Thoracic aorta (tissue), 2 donors: ENCODE results near the gene TBC1D8. TPM values are rescaled to one million over a fixed set of nuclear protein-coding genes. Genes with fewer than 3 reads are reported as not detected.
"Not testable (repeated sequence)": the region's sequence is repeated elsewhere in the genome, so short reads cannot be mapped to it uniquely, and the experiment has no call there.

Source experiments
- ATAC-seq: fragments of 150-250 bp; one replicate; pipeline ENCODE4 v1.8.0; 2017; ENCODE audit warnings: low read depth; ENCODE audit not compliant: insufficient number of reproducible peaks, low FRiP score
- DNase-seq: peaks from one replicate; pipeline ENCODE4 v3.0.0-alpha.2; 2020; ENCODE audit warnings: low spot score
- H3K27ac ChIP-seq, 2 donors: fragments of 200-600 bp; sonication (generic); 1 replicate in 1 of 2; 2 replicates in 1 of 2; pipeline ENCODE4 v1.5.1; 2016; ENCODE audit warnings: mild to moderate bottlenecking in 2 of 2, moderate library complexity in 2 of 2
- H3K27me3 ChIP-seq: fragments of 200-600 bp; sonication (generic); replicated peaks from 2 replicates; pipeline ENCODE4 v1.6.0; 2016; ENCODE audit warnings: mild to moderate bottlenecking; ENCODE audit not compliant: insufficient read depth
- H3K36me3 ChIP-seq: fragments of 200-600 bp; sonication (generic); one replicate; pipeline ENCODE4 v1.5.1; 2016
- H3K4me1 ChIP-seq, 2 donors: fragments of 200-600 bp; sonication (generic); 1 replicate in 1 of 2; 2 replicates in 1 of 2; pipeline versions ENCODE4 v1.5.1 to v1.6.0; 2016; ENCODE audit warnings: low read depth in 2 of 2, mild to moderate bottlenecking in 1 of 2; ENCODE audit not compliant: control insufficient read depth in 1 of 2
- H3K4me3 ChIP-seq: fragments of 200-600 bp; sonication (generic); 2 replicates; pipeline ENCODE4 v1.5.1; 2016; ENCODE audit warnings: mild to moderate bottlenecking
- H3K9me3 ChIP-seq: fragments of 200-600 bp; sonication (generic); 2 replicates; pipeline ENCODE4 v1.5.1; 2016
- CTCF ChIP-seq: fragments of 200-600 bp; sonication (generic); IDR thresholded peaks from one replicate; pipeline ENCODE4 v1.5.1; 2019; ENCODE audit warnings: antibody characterized with exemption
- total RNA-seq, 2 donors: library from RNA; depleted of rRNA; stranded (reverse); fragments of >200 nt; gene quantifications; one replicate each; pipeline versions ENCODE4 v1.1.0 to v1.2.3, GENCODE V29; 2016

TBC1D8 gene
- total RNA-seq, 2 donors from 2014 or later: 47.4 to 62.0 TPM

- Histone ChIP-seq H3K27me3 (no peaks in the 10 kb centered on the region), H3K9me3 (no peaks in the 10 kb centered on the region), H3K36me3 (peaks cover 15% of the 10 kb centered on the region), H3K4me3 (no peak overlapping the region), H3K4me1 (no peaks in the 10 kb centered on the region), H3K27ac (no peak overlapping the region)
- no peak for TF ChIP-seq CTCF
- DNase-seq (no peak), ATAC-seq (no peak)
These were observed 99.0 kb downstream of the TBC1D8 start for GRCh38 chr2:101052147-101052546.

- ATAC-seq, H3K27ac ChIP-seq, H3K4me3 ChIP-seq, DNase-seq, H3K4me1 ChIP-seq, H3K27me3 ChIP-seq, H3K9me3 ChIP-seq: not testable (repeated sequence)
- peaks cover 15% of the 10 kb centered on the region for H3K36me3 ChIP-seq
These were observed 100.3 kb downstream of the TBC1D8 start for GRCh38 chr2:101050886-101051285.

GRCh38 chr2:101048756-101049155, 102.4 kb downstream of the TBC1D8 start:
- H3K36me3 ChIP-seq: peaks cover 11% of the 10 kb centered on the region
- no peak overlapping the region for H3K27ac ChIP-seq
- no peak for DNase-seq
- ATAC-seq: no peak
- no peaks in the 10 kb centered on the region for H3K9me3 ChIP-seq
- H3K4me3 ChIP-seq: no peak overlapping the region
- H3K4me1 ChIP-seq: no peaks in the 10 kb centered on the region
- no peak for TF ChIP-seq CTCF
- H3K27me3 ChIP-seq: no peaks in the 10 kb centered on the region

GRCh38 chr2:101047774-101048173, 103.4 kb downstream of the TBC1D8 start:
- no peak for ATAC-seq

GRCh38 chr2:101047075-101047766, 104.0 kb downstream of the TBC1D8 start:
- Histone ChIP-seq H3K36me3 (peaks cover 5% of the 10 kb centered on the region), H3K4me3 (no peak overlapping the region), H3K4me1 (no peaks in the 10 kb centered on the region), H3K27ac (no peak overlapping the region), H3K9me3 (no peaks in the 10 kb centered on the region), H3K27me3 (no peaks in the 10 kb centered on the region)
- no peak for TF ChIP-seq CTCF
- no peak for DNase-seq
- ATAC-seq: no peak

More at GRCh38 chr2:101047774-101048173, 103.4 kb downstream of the TBC1D8 start:
- no peak for DNase-seq
- TF ChIP-seq CTCF: no peak
- Histone ChIP-seq H3K27ac (no peak overlapping the region), H3K4me1 (no peaks in the 10 kb centered on the region), H3K27me3 (no peaks in the 10 kb centered on the region), H3K4me3 (no peak overlapping the region), H3K36me3 (peaks cover 5% of the 10 kb centered on the region), H3K9me3 (no peaks in the 10 kb centered on the region)

- TF ChIP-seq CTCF: no peak
- peaks cover 4% of the 10 kb centered on the region for H3K36me3 ChIP-seq
- H3K27ac ChIP-seq: no peak overlapping the region
- no peak for ATAC-seq
- no peaks in the 10 kb centered on the region for H3K9me3 ChIP-seq
- H3K4me3 ChIP-seq: no peak overlapping the region
- H3K27me3 ChIP-seq: no peaks in the 10 kb centered on the region
- no peak for DNase-seq
- H3K4me1 ChIP-seq: no peaks in the 10 kb centered on the region
These were observed 105.9 kb downstream of the TBC1D8 start for GRCh38 chr2:101045330-101045729.
